Measurements from ENCODE around the gene GIT2. TPM values are rescaled to one million over a fixed set of nuclear protein-coding genes. Genes with fewer than 3 reads are reported as not detected.
"Not testable (repeated sequence)": the region's sequence is repeated elsewhere in the genome, so short reads cannot be mapped to it uniquely, and the experiment has no call there.

Gene GIT2
- total RNA-seq, 1 experiment from 2014 or later, result 36.0 TPM

GRCh38 chr12:109892165-109892715 is 103.9 kb downstream of the GIT2 start:
- no peak for DNase-seq (ENCODE audit: low read depth, low spot score)
- in situ Hi-C loops (cut with HindIII; ENCODE audit: low pct_unique_long_range_greater_than_20kb, low sequenced_read_pairs), result no loop called here

- in situ Hi-C loops (cut with HindIII; ENCODE audit: low pct_unique_long_range_greater_than_20kb, low sequenced_read_pairs); DNase-seq (ENCODE audit: low read depth, low spot score): not testable (repeated sequence)
Observed at GRCh38 chr12:109891731-109892130, 104.4 kb downstream of the GIT2 start.

- in situ Hi-C loops (cut with HindIII; ENCODE audit: low pct_unique_long_range_greater_than_20kb, low sequenced_read_pairs), result no loop called here
Observed at GRCh38 chr12:109890620-109891170, 105.5 kb downstream of the GIT2 start.

GRCh38 chr12:109888179-109889020 is 107.8 kb downstream of the GIT2 start:
- DNase-seq (ENCODE audit: low read depth, low spot score), result no peak
- in situ Hi-C loops (cut with HindIII; ENCODE audit: low pct_unique_long_range_greater_than_20kb, low sequenced_read_pairs), result no loop called here

More at GRCh38 chr12:109890620-109891170, 105.5 kb downstream of the GIT2 start:
- DNase-seq (ENCODE audit: low read depth, low spot score), result no peak

GRCh38 chr12:109885616-109886015 is 110.6 kb downstream of the GIT2 start:
- in situ Hi-C loops (cut with HindIII; ENCODE audit: low pct_unique_long_range_greater_than_20kb, low sequenced_read_pairs), result no loop called here
- DNase-seq (ENCODE audit: low read depth, low spot score), result no peak

- no peak for DNase-seq (ENCODE audit: low read depth, low spot score)
- in situ Hi-C loops (cut with HindIII; ENCODE audit: low pct_unique_long_range_greater_than_20kb, low sequenced_read_pairs), result no loop called here
Observed at GRCh38 chr12:109883461-109883860, 112.7 kb downstream of the GIT2 start.

- in situ Hi-C loops (cut with HindIII; ENCODE audit: low pct_unique_long_range_greater_than_20kb, low sequenced_read_pairs), result no loop called here
- DNase-seq (ENCODE audit: low read depth, low spot score), result no peak
Observed at GRCh38 chr12:109881752-109882151, 114.4 kb downstream of the GIT2 start.

GRCh38 chr12:109880938-109881337 is 115.2 kb downstream of the GIT2 start:
- in situ Hi-C loops (cut with HindIII; ENCODE audit: low pct_unique_long_range_greater_than_20kb, low sequenced_read_pairs), result no loop called here
- DNase-seq (ENCODE audit: low read depth, low spot score), result no peak

- in situ Hi-C loops (cut with HindIII; ENCODE audit: low pct_unique_long_range_greater_than_20kb, low sequenced_read_pairs), result no loop called here
- DNase-seq (ENCODE audit: low read depth, low spot score), result peak; percentile 81
Observed at GRCh38 chr12:109880043-109880931, 115.9 kb downstream of the GIT2 start, which contains the start of gene GLTP. TSS of gene GLTP (minus strand) at chr12:109880541. CDS start at chr12:109880374, 167 bp downstream.

Other genes with a start within 250 kb of the GIT2 start
- 0.13 TPM in 2 replicates for gene TRPV4, start 163.0 kb downstream of the GIT2 start, total RNA-seq (2014; rRNA removed; shearing (Covaris generic))
- gene GLTP, start 115.8 kb downstream of the GIT2 start, total RNA-seq (2014; rRNA removed; shearing (Covaris generic)), result 31.3 and 35.4 TPM in 2 replicates
- gene TCHP, start 96.1 kb downstream of the GIT2 start, total RNA-seq (2014; rRNA removed; shearing (Covaris generic)), result 12.0 and 13.0 TPM in 2 replicates
- 36.4 and 45.8 TPM in 2 replicates for gene ANKRD13A, start 3.1 kb upstream of the GIT2 start, total RNA-seq (2014; rRNA removed; shearing (Covaris generic))
- 26.7 and 29.5 TPM in 2 replicates for gene C12orf76, start 52.2 kb upstream of the GIT2 start, total RNA-seq (2014; rRNA removed; shearing (Covaris generic))
- gene IFT81, start 128.0 kb upstream of the GIT2 start, total RNA-seq (2014; rRNA removed; shearing (Covaris generic)), result 74.7 and 77.1 TPM in 2 replicates

Data from SK-MEL-5 (cell line).